Tibial artery (tissue), 4 donors: ENCODE data around the gene ISG20L2.

Experiments used
- DNase-seq, 2 donors: peaks; one replicate each; pipeline ENCODE4 v3.0.0-alpha.2; 2019
- H3K27ac ChIP-seq, 2 donors: fragments of 200-600 bp; sonication (generic) in 1 of 2; 1 replicate in 1 of 2; 2 replicates in 1 of 2; pipeline ENCODE4 v1.5.1; 2018 to 2019; ENCODE audit warnings: mild to moderate bottlenecking in 1 of 2
- H3K27me3 ChIP-seq, 2 donors: fragments of 200-600 bp; sonication (generic) in 1 of 2; one replicate each; pipeline versions ENCODE4 v1.5.1 to v1.6.0; 2016 to 2019
- H3K36me3 ChIP-seq, 3 donors: fragments of 200-600 bp; sonication (generic) in 2 of 3; one replicate each; pipeline ENCODE4 v1.5.1; 2016 to 2019; ENCODE audit warnings: mild to moderate bottlenecking in 2 of 3
- H3K4me1 ChIP-seq, 4 donors: fragments of 200-600 bp; sonication (generic) in 2 of 4; 1 replicate in 3 of 4; 2 replicates in 1 of 4; pipeline ENCODE4 v1.5.1; 2016 to 2019
- H3K4me3 ChIP-seq, 2 donors: fragments of 200-600 bp; sonication (generic) in 1 of 2; 1 replicate in 1 of 2; 2 replicates in 1 of 2; pipeline ENCODE4 v1.5.1; 2018 to 2019; ENCODE audit warnings: mild to moderate bottlenecking in 2 of 2
- H3K9me3 ChIP-seq, 3 donors: fragments of 200-600 bp; sonication (generic) in 1 of 3; one replicate each; pipeline ENCODE4 v1.5.1; 2016 to 2019
- intact Hi-C: fragments of 100-400 bp; cut with DNase I; formaldehyde crosslinking; loops from one replicate; pipeline ENCODE4 v1.15.0; 2023; ENCODE audit warnings: low total_unique reads
- TF ChIP-seq, protein P1 (sequence below), 2 experiments: fragments of 200-600 bp in 1 of 2; fragments of 450-650 bp in 1 of 2; IDR thresholded peaks; one replicate each; pipeline ENCODE4 v1.5.1; 2017 to 2019; ENCODE audit warnings: antibody characterized with exemption in 2 of 2, mild to moderate bottlenecking in 1 of 2, moderate library complexity in 1 of 2

Gene ISG20L2, protein sequence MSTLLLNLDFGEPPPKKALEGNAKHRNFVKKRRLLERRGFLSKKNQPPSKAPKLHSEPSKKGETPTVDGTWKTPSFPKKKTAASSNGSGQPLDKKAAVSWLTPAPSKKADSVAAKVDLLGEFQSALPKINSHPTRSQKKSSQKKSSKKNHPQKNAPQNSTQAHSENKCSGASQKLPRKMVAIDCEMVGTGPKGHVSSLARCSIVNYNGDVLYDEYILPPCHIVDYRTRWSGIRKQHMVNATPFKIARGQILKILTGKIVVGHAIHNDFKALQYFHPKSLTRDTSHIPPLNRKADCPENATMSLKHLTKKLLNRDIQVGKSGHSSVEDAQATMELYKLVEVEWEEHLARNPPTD

DNA sequence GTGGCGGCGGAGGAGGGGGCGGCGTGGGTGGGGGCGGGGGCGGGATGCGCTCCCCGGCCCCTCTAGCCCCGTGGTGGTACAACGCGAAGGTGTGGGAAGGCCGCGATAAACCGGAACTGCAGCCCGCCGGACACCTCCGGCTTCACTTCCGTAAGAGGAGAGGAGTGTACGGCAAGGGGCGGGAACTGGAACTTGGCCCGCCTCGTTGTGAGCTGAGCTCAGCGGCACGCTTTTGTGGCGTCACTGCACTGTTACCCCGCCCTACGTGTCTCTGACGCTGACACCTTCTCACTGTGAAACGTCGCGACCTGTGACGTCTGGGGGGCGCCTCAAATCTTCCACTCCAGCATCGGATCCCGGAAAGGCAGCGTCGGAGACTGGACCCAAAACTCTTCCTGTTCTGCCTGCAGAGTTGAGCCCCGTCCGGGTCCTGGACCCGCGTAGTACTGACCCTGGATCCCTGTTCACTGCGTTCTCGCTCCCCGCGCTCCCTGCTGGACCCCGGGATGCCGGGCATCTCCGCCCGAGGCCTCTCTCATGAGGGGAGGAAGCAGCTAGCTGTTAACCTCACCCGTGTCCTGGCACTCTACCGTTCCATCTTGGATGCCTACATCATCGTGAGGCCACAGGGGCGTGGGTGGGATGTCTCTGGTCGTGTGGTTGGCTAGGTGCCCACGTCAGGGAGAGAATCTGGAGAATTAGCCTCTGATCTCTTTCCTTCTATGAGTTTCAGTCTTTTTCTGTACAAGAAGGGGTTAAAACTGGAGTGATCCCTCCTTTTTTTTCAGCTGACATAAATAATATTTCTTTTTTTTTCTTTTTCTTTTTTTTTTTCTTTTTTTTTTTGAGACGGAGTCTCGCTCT, at the start of gene ISG20L2:
Gene ISG20L2 (minus strand): TSS at position 168 of the 864 bp plus-strand sequence. CDS start 1,114 bp downstream, outside the sequence.
- Histone ChIP-seq H3K4me3 (peak within 1 kb of the TSS; percentile 65), H3K4me1 (peaks cover 0 to 48% (median 38%) of the 10 kb centered on the region in 4 donors), H3K27me3 (no peaks in the 10 kb centered on the region), H3K27ac (peak within 1 kb of the TSS; percentile 98 to 99), H3K36me3 (peaks cover 13 to 33% (median 13%) of the 10 kb centered on the region in 3 donors), H3K9me3 (no peaks in the 10 kb centered on the region)
- intact Hi-C loops = no loop called here
- peak; percentile 97 to 99 for DNase-seq
- TF ChIP-seq, protein P1, sequence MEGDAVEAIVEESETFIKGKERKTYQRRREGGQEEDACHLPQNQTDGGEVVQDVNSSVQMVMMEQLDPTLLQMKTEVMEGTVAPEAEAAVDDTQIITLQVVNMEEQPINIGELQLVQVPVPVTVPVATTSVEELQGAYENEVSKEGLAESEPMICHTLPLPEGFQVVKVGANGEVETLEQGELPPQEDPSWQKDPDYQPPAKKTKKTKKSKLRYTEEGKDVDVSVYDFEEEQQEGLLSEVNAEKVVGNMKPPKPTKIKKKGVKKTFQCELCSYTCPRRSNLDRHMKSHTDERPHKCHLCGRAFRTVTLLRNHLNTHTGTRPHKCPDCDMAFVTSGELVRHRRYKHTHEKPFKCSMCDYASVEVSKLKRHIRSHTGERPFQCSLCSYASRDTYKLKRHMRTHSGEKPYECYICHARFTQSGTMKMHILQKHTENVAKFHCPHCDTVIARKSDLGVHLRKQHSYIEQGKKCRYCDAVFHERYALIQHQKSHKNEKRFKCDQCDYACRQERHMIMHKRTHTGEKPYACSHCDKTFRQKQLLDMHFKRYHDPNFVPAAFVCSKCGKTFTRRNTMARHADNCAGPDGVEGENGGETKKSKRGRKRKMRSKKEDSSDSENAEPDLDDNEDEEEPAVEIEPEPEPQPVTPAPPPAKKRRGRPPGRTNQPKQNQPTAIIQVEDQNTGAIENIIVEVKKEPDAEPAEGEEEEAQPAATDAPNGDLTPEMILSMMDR (IDR thresholded peaks at IDR 0.05) = no peak

DNA sequence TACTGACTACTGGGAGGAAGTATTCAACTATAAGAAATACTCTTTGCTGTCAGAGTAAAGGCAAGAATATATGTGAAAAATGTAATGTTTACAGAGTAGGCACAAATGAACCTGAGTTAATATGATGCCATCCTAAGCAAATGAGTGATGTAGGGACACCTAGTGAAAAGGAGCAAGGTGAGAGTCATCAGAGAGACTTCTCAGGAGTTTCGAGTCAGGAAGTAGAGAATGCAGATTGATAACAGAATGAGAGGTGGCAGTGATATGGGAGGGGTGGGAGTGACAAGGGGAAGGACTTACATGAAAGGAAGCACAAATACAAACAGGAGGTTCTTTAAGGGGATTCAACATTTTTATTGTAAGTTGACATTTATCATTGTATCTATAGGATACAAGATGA, 49.0 kb upstream of the ISG20L2 start:
- Histone ChIP-seq H3K4me3 (no peak overlapping the region), H3K4me1 (peaks cover 0 to 34% (median 17%) of the 10 kb centered on the region in 4 donors), H3K27ac (no peak overlapping the region), H3K9me3 (no peaks in the 10 kb centered on the region), H3K27me3 (no peaks in the 10 kb centered on the region), H3K36me3 (peaks cover 0 to 14% (median 3%) of the 10 kb centered on the region in 3 donors)
- intact Hi-C loops = no loop called here
- DNase-seq = no peak
- TF ChIP-seq, protein P1 (IDR thresholded peaks at IDR 0.05) = no peak

DNA sequence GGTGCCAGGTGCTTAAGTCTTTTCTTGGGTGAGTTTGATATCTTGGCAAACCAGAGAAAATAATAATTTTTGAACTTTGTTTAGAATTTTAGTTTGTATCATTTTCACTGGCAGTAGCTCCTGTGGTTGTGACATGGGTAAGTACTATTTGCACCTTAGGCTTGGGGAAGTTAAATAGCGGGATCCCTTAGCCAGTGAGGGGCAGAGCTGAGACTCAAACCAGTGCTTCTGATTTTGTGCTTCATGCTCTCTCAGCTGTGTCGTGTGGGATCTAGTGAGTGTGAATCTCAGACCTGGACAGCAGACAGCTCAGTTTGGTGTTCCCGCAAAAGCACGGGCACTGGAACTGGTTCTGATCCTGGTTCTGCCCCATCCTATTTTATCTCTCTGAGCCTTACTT, 48.4 kb upstream of the ISG20L2 start:
- no peak overlapping the region for H3K4me3 ChIP-seq
- intact Hi-C loops = no loop called here
- no peak overlapping the region for H3K27ac ChIP-seq
- peaks cover 0 to 39% (median 19%) of the 10 kb centered on the region in 4 donors for H3K4me1 ChIP-seq
- TF ChIP-seq, protein P1 (IDR thresholded peaks at IDR 0.05) = no peak
- peaks cover 0 to 13% (median 0%) of the 10 kb centered on the region in 3 donors for H3K36me3 ChIP-seq
- H3K9me3 ChIP-seq = no peaks in the 10 kb centered on the region
- no peak for DNase-seq
- H3K27me3 ChIP-seq = no peaks in the 10 kb centered on the region

DNA sequence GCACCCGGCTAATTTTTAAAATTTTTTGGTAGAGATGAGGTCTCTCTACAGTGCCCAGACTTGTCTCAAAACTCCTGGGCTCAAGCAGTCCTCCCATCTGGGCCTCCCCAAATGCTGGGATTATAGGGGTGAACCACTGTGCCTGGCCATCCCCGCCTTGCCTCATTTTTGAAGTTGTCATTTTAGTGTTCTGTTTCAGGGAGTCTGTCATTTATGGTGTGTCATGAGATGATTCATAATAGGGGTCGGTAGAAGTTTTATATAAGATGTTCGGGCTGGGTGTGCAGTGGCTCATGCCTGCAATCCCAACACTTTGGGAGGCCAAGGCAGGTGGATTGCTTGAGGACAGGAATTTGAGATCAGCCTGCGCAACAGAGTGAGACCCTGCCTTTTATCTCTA, 47.2 kb upstream of the ISG20L2 start:
- Histone ChIP-seq H3K36me3 (peaks cover 0 to 16% (median 8%) of the 10 kb centered on the region in 3 donors), H3K27ac (no peak overlapping the region), H3K4me1 (peaks cover 0 to 44% (median 24%) of the 10 kb centered on the region in 4 donors), H3K27me3 (no peaks in the 10 kb centered on the region), H3K9me3 (no peaks in the 10 kb centered on the region), H3K4me3 (no peak overlapping the region)
- intact Hi-C loops = no loop called here
- no peak for DNase-seq
- TF ChIP-seq, protein P1 (IDR thresholded peaks at IDR 0.05) = no peak

DNA sequence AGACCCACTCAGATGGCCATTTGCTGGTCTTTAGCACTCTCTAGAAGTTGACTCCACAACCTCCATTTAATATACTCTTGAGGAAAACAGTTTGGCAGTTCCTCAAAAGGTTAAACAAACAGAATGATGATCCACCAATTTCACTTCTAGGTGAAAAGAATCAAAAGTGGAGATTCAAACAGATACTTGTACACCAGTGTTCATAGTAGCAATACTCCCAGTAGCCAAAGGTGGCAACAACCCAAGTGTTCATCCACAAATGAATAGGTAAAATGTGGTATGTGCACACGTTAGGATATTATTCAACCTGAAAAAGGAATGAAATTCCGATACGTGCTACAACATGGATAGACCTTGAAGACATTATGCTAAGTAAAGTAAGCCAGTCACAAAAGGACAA, 45.0 kb upstream of the ISG20L2 start:
- Histone ChIP-seq H3K36me3 (peaks cover 0 to 22% (median 8%) of the 10 kb centered on the region in 3 donors), H3K27me3 (no peaks in the 10 kb centered on the region), H3K4me1 (peaks cover 0 to 66% (median 43%) of the 10 kb centered on the region in 4 donors), H3K27ac (no peak overlapping the region), H3K4me3 (no peak overlapping the region), H3K9me3 (no peaks in the 10 kb centered on the region)
- TF ChIP-seq, protein P1 (IDR thresholded peaks at IDR 0.05) = no peak
- intact Hi-C loops = no loop called here
- DNase-seq = no peak
